Stomach (tissue), 9 donors: ENCODE data around the gene RAB28. TPM values are rescaled to one million over a fixed set of nuclear protein-coding genes. Genes with fewer than 3 reads are reported as not detected.

Experiments used
- DNase-seq, 2 donors: peaks; one replicate each; pipeline versions ENCODE4 v3.0.0 to v3.0.0-alpha.2; 2013 to 2019
- H3K27ac ChIP-seq, 5 donors: fragments of 200-600 bp in 4 of 5; sonication (generic) in 4 of 5; one replicate each; pipeline ENCODE4 v1.5.1; 2013 to 2019; ENCODE audit warnings: mild to moderate bottlenecking in 1 of 5, moderate library complexity in 1 of 5
- H3K27me3 ChIP-seq, 3 donors: fragments of 200-600 bp; sonication (generic); one replicate each; pipeline ENCODE4 v1.5.1; 2017 to 2019; ENCODE audit warnings: mixed run types in 1 of 3
- H3K36me3 ChIP-seq, 4 donors: fragments of 200-600 bp; sonication (generic); 1 replicate in 3 of 4; 2 replicates in 1 of 4; pipeline ENCODE4 v1.5.1; 2016 to 2019
- H3K4me1 ChIP-seq, 4 donors: fragments of 200-600 bp; sonication (generic); one replicate each; pipeline ENCODE4 v1.5.1; 2016 to 2019
- H3K4me3 ChIP-seq, 4 donors: fragments of 200-600 bp; sonication (generic) in 3 of 4; one replicate each; pipeline ENCODE4 v1.5.1; 2016 to 2019; ENCODE audit warnings: mild to moderate bottlenecking in 1 of 4
- H3K9me3 ChIP-seq, 4 donors: fragments of 200-600 bp; sonication (generic); one replicate each; pipeline ENCODE4 v1.5.1; 2016 to 2019
- EP300 ChIP-seq: sonication (generic); formaldehyde crosslinking; IDR thresholded peaks from one replicate; pipeline ENCODE4 v1.6.1; 2017; ENCODE audit warnings: antibody characterized with exemption
- POLR2A ChIP-seq, 4 donors: fragments of 450-650 bp; IDR thresholded peaks; one replicate each; pipeline ENCODE4 v1.6.1; 2016; ENCODE audit warnings: antibody characterized with exemption in 4 of 4, control low read depth in 2 of 4, mild to moderate bottlenecking in 1 of 4, moderate library complexity in 1 of 4
- POLR2AphosphoS5 ChIP-seq, 3 donors: sonication (generic); formaldehyde crosslinking; IDR thresholded peaks; one replicate each; pipeline ENCODE4 v1.6.1; 2016; ENCODE audit warnings: antibody characterized with exemption in 3 of 3
- WGBS, 5 donors: extraction: QIAGEN DNeasy Blood & Tissue Kit in 3 of 5; methylation state at CpG; one replicate each; pipeline versions ENCODE4 v1.1.5 to v1.1.7; 2013 to 2018; 5-methylcytosine and 5-hydroxymethylcytosine counted together
- intact Hi-C: fragments of 100-400 bp; cut with DNase I; formaldehyde crosslinking; loops from one replicate; pipeline ENCODE4 v1.15.1; 2023; ENCODE audit warnings: low total_unique reads
- polyA plus RNA-seq, 3 donors: library from polyadenylated mRNA; stranded (reverse); fragments of 200-250 nt; gene quantifications; one replicate each; pipeline ENCODE4 v1.2.3, GENCODE V29; 2013
- total RNA-seq, 5 donors: library from RNA; depleted of rRNA; stranded (reverse); fragments of >200 nt; gene quantifications; one replicate each; pipeline versions ENCODE4 v1.1.0 to v1.2.3, GENCODE V29; 2014 to 2016
- TF ChIP-seq, protein P1 (sequence below), 7 experiments: fragments of 450-650 bp in 4 of 7; fragments of 200-600 bp in 3 of 7; sonication (generic) in 3 of 7; IDR thresholded peaks; one replicate each; pipeline ENCODE4 v1.5.1; 2016 to 2019; ENCODE audit warnings: antibody characterized with exemption in 7 of 7, control low read depth in 2 of 7, mild to moderate bottlenecking in 1 of 7
- donor health status: healthy with polysubstance abuse.
- donor health status: Bipolar disorder and iron deficiency.
- donor health status: healthy.

Gene RAB28
- total and polyA plus RNA-seq, 8 donors, result 0.29 to 27.2 (median 14.7) TPM

- Histone ChIP-seq H3K9me3 (peaks cover 0 to 4% (median 2%) of the 10 kb centered on the region in 4 donors), H3K4me1 (no peaks in the 10 kb centered on the region), H3K4me3 (no peak overlapping the region), H3K36me3 (no peaks in the 10 kb centered on the region), H3K27me3 (peaks cover 0 to 19% (median 3%) of the 10 kb centered on the region in 3 donors), H3K27ac (no peak overlapping the region)
- intact Hi-C loops, result no loop called here
- WGBS, 5 donors, result 71 to 76% (median 71%) methylated on average over 3 of the region's 3 CpGs
- no peak for DNase-seq
- TF ChIP-seq POLR2AphosphoS5 (IDR thresholded peaks at IDR 0.05) (no peak), POLR2A (IDR thresholded peaks at IDR 0.05) (no peak), EP300 (no peak)
- TF ChIP-seq, protein P1, sequence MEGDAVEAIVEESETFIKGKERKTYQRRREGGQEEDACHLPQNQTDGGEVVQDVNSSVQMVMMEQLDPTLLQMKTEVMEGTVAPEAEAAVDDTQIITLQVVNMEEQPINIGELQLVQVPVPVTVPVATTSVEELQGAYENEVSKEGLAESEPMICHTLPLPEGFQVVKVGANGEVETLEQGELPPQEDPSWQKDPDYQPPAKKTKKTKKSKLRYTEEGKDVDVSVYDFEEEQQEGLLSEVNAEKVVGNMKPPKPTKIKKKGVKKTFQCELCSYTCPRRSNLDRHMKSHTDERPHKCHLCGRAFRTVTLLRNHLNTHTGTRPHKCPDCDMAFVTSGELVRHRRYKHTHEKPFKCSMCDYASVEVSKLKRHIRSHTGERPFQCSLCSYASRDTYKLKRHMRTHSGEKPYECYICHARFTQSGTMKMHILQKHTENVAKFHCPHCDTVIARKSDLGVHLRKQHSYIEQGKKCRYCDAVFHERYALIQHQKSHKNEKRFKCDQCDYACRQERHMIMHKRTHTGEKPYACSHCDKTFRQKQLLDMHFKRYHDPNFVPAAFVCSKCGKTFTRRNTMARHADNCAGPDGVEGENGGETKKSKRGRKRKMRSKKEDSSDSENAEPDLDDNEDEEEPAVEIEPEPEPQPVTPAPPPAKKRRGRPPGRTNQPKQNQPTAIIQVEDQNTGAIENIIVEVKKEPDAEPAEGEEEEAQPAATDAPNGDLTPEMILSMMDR (IDR thresholded peaks at IDR 0.05), result no peak
These were observed 8.6 kb upstream of the RAB28 start for GRCh38 chr4:13492747-13493146.

DNA sequence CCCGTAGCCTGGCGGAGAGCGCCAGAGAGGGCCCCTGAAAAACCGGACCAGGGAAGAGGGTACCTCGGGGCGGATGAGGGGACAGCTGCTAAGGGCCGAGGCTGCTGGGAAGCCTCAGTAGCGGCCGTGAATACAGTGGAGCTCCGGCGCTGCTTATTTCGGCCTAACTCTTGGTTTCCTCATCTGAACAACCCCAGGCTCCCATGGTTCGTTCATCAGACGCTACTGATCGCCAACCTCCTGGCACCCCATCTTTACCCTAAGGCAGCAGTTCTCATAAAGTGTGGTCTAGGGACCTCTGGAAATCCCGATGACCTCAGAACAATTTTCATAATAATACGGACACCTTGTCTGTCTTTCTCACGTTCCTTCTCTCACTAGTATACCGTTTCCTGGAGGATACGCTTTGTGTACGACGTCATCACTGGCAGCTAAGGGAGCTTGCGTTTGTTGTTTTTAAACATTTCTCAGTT, 645 bp upstream of the RAB28 start:
- no peak for TF ChIP-seq POLR2AphosphoS5 (IDR thresholded peaks at IDR 0.05)
- no peak for TF ChIP-seq POLR2A (IDR thresholded peaks at IDR 0.05)
- TF ChIP-seq, protein P1 (IDR thresholded peaks at IDR 0.05), result no peak
- TF ChIP-seq EP300, result no peak
- 1 to 3% (median 1%) methylated on average over 23 of the region's 23 CpGs for WGBS, 5 donors
- H3K9me3 ChIP-seq, result no peaks in the 10 kb centered on the region
- peak overlapping the region; percentile 82 to 94 (median 90) for H3K4me3 ChIP-seq
- intact Hi-C loops, result no loop called here
- H3K36me3 ChIP-seq, result no peaks in the 10 kb centered on the region
- peaks cover 0 to 7% (median 0%) of the 10 kb centered on the region in 3 donors for H3K27me3 ChIP-seq
- peaks cover 8 to 29% (median 21%) of the 10 kb centered on the region in 4 donors for H3K4me1 ChIP-seq
- DNase-seq, result peak in 1 of 2 donors; percentile 64
- peak overlapping the region; percentile 87 to 97 (median 92) for H3K27ac ChIP-seq

DNA sequence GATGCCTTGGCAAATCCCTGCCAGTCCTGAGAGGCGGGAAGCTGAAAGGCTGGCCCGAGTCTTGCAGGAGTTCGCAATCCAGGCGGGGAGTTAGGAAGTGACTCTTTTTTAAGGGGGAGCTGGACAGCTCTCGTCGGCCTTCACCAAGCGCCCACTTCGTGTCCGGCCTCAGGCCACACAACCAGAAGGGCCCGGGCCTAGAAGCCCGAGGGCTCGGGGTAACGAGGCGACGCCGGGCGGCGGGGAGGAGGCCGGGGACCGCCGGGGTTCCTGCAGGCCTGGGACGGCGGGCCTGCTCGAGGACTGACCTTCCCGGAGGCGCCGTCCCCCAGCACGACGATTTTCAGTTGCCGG, 395 bp downstream of the RAB28 start:
- Histone ChIP-seq H3K36me3 (peaks cover 0 to 3% (median under 1%) of the 10 kb centered on the region in 4 donors), H3K27me3 (peaks cover 0 to 2% (median 0%) of the 10 kb centered on the region in 3 donors), H3K9me3 (no peaks in the 10 kb centered on the region), H3K27ac (peak overlapping the region; percentile 87 to 97 (median 92)), H3K4me1 (peaks cover 8 to 29% (median 21%) of the 10 kb centered on the region in 4 donors), H3K4me3 (peak overlapping the region; percentile 82 to 94 (median 90))
- intact Hi-C loops, result no loop called here
- TF ChIP-seq, protein P1 (IDR thresholded peaks at IDR 0.05), result no peak
- no peak for TF ChIP-seq POLR2AphosphoS5 (IDR thresholded peaks at IDR 0.05)
- TF ChIP-seq EP300, result no peak
- no peak for TF ChIP-seq POLR2A (IDR thresholded peaks at IDR 0.05)
- 0 to 1% (median 0%) methylated on average over 18 to 30 of the region's 30 CpGs for WGBS, 5 donors
- DNase-seq, result peak; percentile 39 to 78

- peak overlapping the region; percentile 82 to 94 (median 90) for H3K4me3 ChIP-seq
- H3K9me3 ChIP-seq, result no peaks in the 10 kb centered on the region
- no peak for DNase-seq
- intact Hi-C loops, result no loop called here
- H3K27me3 ChIP-seq, result no peaks in the 10 kb centered on the region
- TF ChIP-seq EP300, result no peak
- H3K27ac ChIP-seq, result peak overlapping the region; percentile 87 to 97 (median 92)
- H3K4me1 ChIP-seq, result peaks cover 8 to 29% (median 21%) of the 10 kb centered on the region in 4 donors
- 7 to 19% (median 14%) methylated on average over 17 of the region's 17 CpGs for WGBS, 5 donors
- peaks cover 0 to 6% (median 5%) of the 10 kb centered on the region in 4 donors for H3K36me3 ChIP-seq
These were observed 888 bp downstream of the RAB28 start for GRCh38 chr4:13483136-13483767.

GRCh38 chr4:13481569-13481968, 2.6 kb downstream of the RAB28 start:
- Histone ChIP-seq H3K4me3 (no peak overlapping the region), H3K36me3 (peaks cover 0 to 7% (median 6%) of the 10 kb centered on the region in 4 donors), H3K9me3 (no peaks in the 10 kb centered on the region), H3K27ac (no peak overlapping the region), H3K27me3 (no peaks in the 10 kb centered on the region), H3K4me1 (peaks cover 8 to 29% (median 21%) of the 10 kb centered on the region in 4 donors)
- peak in 1 of 2 donors; percentile 6 for DNase-seq
- TF ChIP-seq, protein P1 (IDR thresholded peaks at IDR 0.05), result no peak
- no peak for TF ChIP-seq POLR2AphosphoS5 (IDR thresholded peaks at IDR 0.05)
- TF ChIP-seq EP300, result no peak
- TF ChIP-seq POLR2A (IDR thresholded peaks at IDR 0.05), result no peak
- WGBS, 5 donors, result 30 to 40% (median 35%) methylated on average over 1 of the region's 1 CpG
- intact Hi-C loops, result no loop called here
